B cell (primary cell): Measurements from ENCODE around the gene UAP1L1. TPM values are rescaled to one million over a fixed set of nuclear protein-coding genes. Genes with fewer than 3 reads are reported as not detected.

ENCODE experiments used
- ATAC-seq: fragments of 200-7000 bp; cut with Tn5 transposase; one replicate; pipeline ENCODE4 v1.10.0; 2021; ENCODE audit warnings: low read depth, mild to moderate bottlenecking, moderate number of reproducible peaks, moderate library complexity
- CTCF ChIA-PET: fragments of 350-600 bp; sonication (Branson Sonifier 250); formaldehyde crosslinking; loops from one replicate; lab custom pipeline; 2021; ENCODE audit warnings: antibody characterized with exemption, inconsistent platforms; lab: Charles Lee
- POLR2A ChIA-PET: fragments of 350-600 bp; sonication (Branson Sonifier 250); formaldehyde crosslinking; loops from one replicate; lab custom pipeline; 2021; ENCODE audit warnings: antibody characterized with exemption; lab: Charles Lee
- DNase-seq: peaks from one replicate; pipeline ENCODE4 v3.0.0; 2013
- H2AFZ ChIP-seq: 2 replicates; pipeline ENCODE4 v1.6.1; 2012; ENCODE audit warnings: mild to moderate bottlenecking, low read depth, low read length; ENCODE audit not compliant: insufficient read depth, poor library complexity, severe bottlenecking
- H3K27ac ChIP-seq, 2 donors: 1 replicate in 1 of 2; 2 replicates in 1 of 2; pipeline ENCODE4 v1.5.1; 2012 to 2013; ENCODE audit warnings: low read length in 2 of 2, mild to moderate bottlenecking in 2 of 2, moderate library complexity in 1 of 2
- H3K27me3 ChIP-seq, 4 experiments: fragments of 200-600 bp in 1 of 4; sonication (generic) in 1 of 4; replicated peaks in 1 of 4; 1 replicate in 2 of 4; 2 replicates in 2 of 4; pipeline versions ENCODE4 v1.6.1 to v1.7.0; 2013 to 2016; ENCODE audit warnings: low read length in 3 of 4, mild to moderate bottlenecking in 2 of 4, mixed read lengths in 1 of 4, moderate library complexity in 1 of 4; ENCODE audit not compliant: insufficient read depth in 4 of 4, control insufficient read depth in 3 of 4; ENCODE audit errors: control extremely low read depth in 1 of 4
- H3K36me3 ChIP-seq, 2 experiments: replicated peaks in 1 of 2; 1 replicate in 1 of 2; 2 replicates in 1 of 2; pipeline versions ENCODE4 v1.6.1 to v1.7.1; 2013; ENCODE audit warnings: low read length in 1 of 2; ENCODE audit not compliant: insufficient read depth in 2 of 2, control insufficient read depth in 1 of 2; ENCODE audit errors: control extremely low read depth in 1 of 2, extremely low read depth in 1 of 2
- H3K4me1 ChIP-seq, 2 donors: fragments of 200-600 bp in 1 of 2; sonication (generic) in 1 of 2; 1 replicate in 1 of 2; 2 replicates in 1 of 2; pipeline versions ENCODE4 v1.5.1 to v1.6.1; 2013 to 2017; ENCODE audit warnings: low read length in 2 of 2; ENCODE audit not compliant: control insufficient read depth in 2 of 2, insufficient read depth in 2 of 2
- H3K4me2 ChIP-seq: replicated peaks from 2 replicates; pipeline ENCODE3; 2012; ENCODE audit warnings: mild to moderate bottlenecking, low read depth, low read length; ENCODE audit not compliant: poor library complexity, severe bottlenecking
- H3K4me3 ChIP-seq, 5 experiments: fragments of 200-600 bp in 1 of 5; sonication (generic) in 1 of 5; 1 replicate in 3 of 5; 2 replicates in 2 of 5; pipeline versions ENCODE4 v1.5.1 to v1.7.0; 2011 to 2016; ENCODE audit warnings: low read length in 4 of 5, mild to moderate bottlenecking in 4 of 5, low read depth in 2 of 5, control low read depth in 1 of 5, moderate library complexity in 1 of 5; ENCODE audit not compliant: insufficient read depth in 1 of 5; ENCODE audit errors: control extremely low read depth in 1 of 5, extremely low read depth in 1 of 5
- H3K79me2 ChIP-seq: fragments of 200-600 bp; sonication (generic); one replicate; pipeline ENCODE4 v1.6.0; 2016; ENCODE audit warnings: low read length; ENCODE audit not compliant: control insufficient read depth, insufficient read depth
- H3K9ac ChIP-seq: fragments of 200-600 bp; sonication (generic); 2 replicates; pipeline ENCODE4 v1.6.1; 2017; ENCODE audit warnings: mild to moderate bottlenecking, low read length, moderate library complexity
- H3K9me3 ChIP-seq, 3 donors: one replicate each; pipeline versions ENCODE4 v1.6.1 to v1.7.1; 2013; ENCODE audit warnings: low read length in 2 of 3; ENCODE audit not compliant: control insufficient read depth in 2 of 3, insufficient read depth in 1 of 3; ENCODE audit errors: control extremely low read depth in 1 of 3
- H4K20me1 ChIP-seq: 2 replicates; pipeline ENCODE4 v1.6.0; 2012; ENCODE audit warnings: mild to moderate bottlenecking, low read length; ENCODE audit not compliant: insufficient read depth, control insufficient read depth, poor library complexity, severe bottlenecking
- H3K27ac Mint-ChIP-seq: one replicate; pipeline ENCODE4 v1.8.0; 2021; ENCODE audit warnings: mixed read lengths
- H3K27me3 Mint-ChIP-seq: one replicate; pipeline ENCODE4 v1.8.0; 2021; ENCODE audit warnings: mixed read lengths
- H3K4me1 Mint-ChIP-seq: one replicate; pipeline ENCODE4 v1.8.0; 2021; ENCODE audit warnings: mixed read lengths
- H3K4me3 Mint-ChIP-seq: one replicate; pipeline ENCODE4 v1.8.0; 2021; ENCODE audit warnings: mixed read lengths
- H3K9me3 Mint-ChIP-seq: one replicate; pipeline ENCODE4 v1.8.0; 2022; ENCODE audit warnings: mixed read lengths; ENCODE audit not compliant: insufficient read depth
- CTCF ChIP-seq: fragments of 200-600 bp; IDR thresholded peaks from one replicate; pipeline ENCODE4 v1.8.0; 2022; ENCODE audit warnings: antibody characterized with exemption, mild to moderate bottlenecking
- EZH2 ChIP-seq: IDR thresholded peaks from 2 replicates; pipeline ENCODE4 v1.6.1; 2012; ENCODE audit warnings: borderline replicate concordance, low read depth, mild to moderate bottlenecking, moderate library complexity, low read length; ENCODE audit not compliant: insufficient read depth, poor library complexity, severe bottlenecking
- WGBS: methylation state at CpG from one replicate; pipeline ENCODE4 v1.1.5; 2013; ENCODE audit warnings: missing lambda C conversion rate; ENCODE audit not compliant: insufficient coverage; 5-methylcytosine and 5-hydroxymethylcytosine counted together
- intact Hi-C: fragments of 100-400 bp; cut with micrococcal nuclease; formaldehyde crosslinking; loops from one replicate; pipeline ENCODE4 v1.10.0; 2022
- polyA plus RNA-seq: library from polyadenylated mRNA; depleted of rRNA; stranded (reverse); fragments of >200 nt; gene quantifications from 2 replicates; pipeline ENCODE4 v1.2.3, GENCODE V29; 2012
- total RNA-seq, 2 donors: library from RNA; stranded (reverse); fragments of 120-200 nt in 1 of 2; gene quantifications; 1 replicate in 1 of 2; 2 replicates in 1 of 2; pipeline versions ENCODE4 v1.2.3 to v1.2.4, GENCODE V29; 2013 to 2022

The UAP1L1 gene
- total and polyA plus RNA-seq, 2 donors (not counting 1 experiment from before 2014, with no cell fraction given): 29.1 to 47.6 TPM

GRCh38 chr9:137096785-137097546 lies 19.6 kb downstream of the UAP1L1 start:
- H3K27ac ChIP-seq: no peak overlapping the region
- CTCF ChIA-PET: interaction anchor here (1.3 to 2.5 kb wide), 5 partner anchors 10 to 130 kb away, joined by 4 to 13 read pairs (median 10); partner anchors contain the start of genes MAN1B1 and RNF224
- peaks cover 2% of the 10 kb centered on the region for H3K79me2 ChIP-seq
- H2AFZ ChIP-seq: no peak overlapping the region
- H4K20me1 ChIP-seq: peaks cover 8% of the 10 kb centered on the region
- no peaks in the 10 kb centered on the region for H3K9me3 Mint-ChIP-seq
- DNase-seq (no peak), ATAC-seq (no peak)
- peaks cover 0 to 12% of the 10 kb centered on the region in 2 donors for H3K4me1 ChIP-seq
- H3K27me3 ChIP-seq: no peaks in the 10 kb centered on the region
- H3K9ac ChIP-seq: no peak overlapping the region
- POLR2A ChIA-PET: no interaction called here
- H3K36me3 ChIP-seq: peaks cover 1 to 63% of the 10 kb centered on the region in 2 experiments
- no peak overlapping the region for H3K4me2 ChIP-seq
- no peaks in the 10 kb centered on the region for H3K27me3 Mint-ChIP-seq
- 99% methylated on average over 28 of the region's 31 CpGs for WGBS
- H3K27ac Mint-ChIP-seq: no peak overlapping the region
- TF ChIP-seq EZH2 (no peak), CTCF (no peak)
- H3K9me3 ChIP-seq: no peaks in the 10 kb centered on the region
- peaks cover 6% of the 10 kb centered on the region for H3K4me1 Mint-ChIP-seq
- intact Hi-C loops: no loop called here
- no peak overlapping the region for H3K4me3 ChIP-seq
- no peak overlapping the region for H3K4me3 Mint-ChIP-seq

- no peak overlapping the region for H3K27ac Mint-ChIP-seq
- no peak overlapping the region for H3K4me3 Mint-ChIP-seq
- H3K27ac ChIP-seq: no peak overlapping the region
Measured at GRCh38 chr9:137097761-137098462, 20.6 kb downstream of the UAP1L1 start.

More at GRCh38 chr9:137097761-137098462, 20.6 kb downstream of the UAP1L1 start:
- Histone ChIP-seq H3K9me3 (no peaks in the 10 kb centered on the region), H4K20me1 (peaks cover 5% of the 10 kb centered on the region), H3K4me2 (no peak overlapping the region), H3K36me3 (peaks cover 1 to 62% of the 10 kb centered on the region in 2 experiments), H3K4me1 (peaks cover 0 to 12% of the 10 kb centered on the region in 2 donors), H2AFZ (no peak overlapping the region), H3K4me3 (no peak overlapping the region), H3K27me3 (no peaks in the 10 kb centered on the region), H3K9ac (no peak overlapping the region), H3K79me2 (no peaks in the 10 kb centered on the region)
- CTCF ChIA-PET: interaction anchor here (2.5 kb wide), 1 partner anchor 15 kb away, joined by 6 read pairs; no protein-coding TSS in a partner anchor
- TF ChIP-seq CTCF: no peak
- no peak for TF ChIP-seq EZH2
- ATAC-seq (no peak), DNase-seq (no peak)
- POLR2A ChIA-PET: no interaction called here
- intact Hi-C loops: no loop called here
- Mint-ChIP-seq H3K27me3 (no peaks in the 10 kb centered on the region), H3K9me3 (no peaks in the 10 kb centered on the region), H3K4me1 (peaks cover 6% of the 10 kb centered on the region)
- WGBS: 95% methylated on average over 19 of the region's 20 CpGs
